PFSK-1 (cell line): Measurements from ENCODE around the gene DHRS2.

Experiments used
- FOXP2 ChIP-seq: optimal IDR thresholded peaks from 2 replicates; pipeline ENCODE3; 2011; ENCODE audit warnings: borderline replicate concordance, control low read depth, inconsistent platforms; ENCODE audit not compliant: insufficient read depth; ENCODE audit errors: extremely low read length, extremely low read depth
- POLR2AphosphoS5 ChIP-seq: IDR thresholded peaks from 2 replicates; pipeline ENCODE4 v1.6.1; 2012; ENCODE audit warnings: low read depth, mild to moderate bottlenecking, control low read depth, low read length, moderate library complexity
- REST ChIP-seq, 2 experiments: IDR thresholded peaks; 2 replicates each; pipeline versions ENCODE4 v1.6.1 to v1.8.0; 2011 to 2012; ENCODE audit warnings: low read depth in 2 of 2, low read length in 2 of 2, control low read depth in 1 of 2, inconsistent platforms in 1 of 2, mild to moderate bottlenecking in 1 of 2, moderate library complexity in 1 of 2; ENCODE audit not compliant: insufficient read depth in 1 of 2
- SIN3A ChIP-seq: IDR thresholded peaks from 2 replicates; pipeline ENCODE4 v1.6.1; 2012; ENCODE audit warnings: mild to moderate bottlenecking, low read length, moderate library complexity, borderline replicate concordance; ENCODE audit not compliant: insufficient read depth
- TAF1 ChIP-seq: IDR thresholded peaks from 2 replicates; pipeline ENCODE4 v1.6.1; 2012; ENCODE audit warnings: low read length, control low read depth, borderline replicate concordance; ENCODE audit not compliant: insufficient read depth

DHRS2 gene

GRCh38 chr14:23612802-23613201 is 23.4 kb upstream of the DHRS2 start:
- TF ChIP-seq TAF1 (no peak), REST (IDR thresholded peaks at IDR 0.05; ENCODE audit: insufficient read depth in 1 of 2, low read depth in 2 of 2, low read length in 2 of 2) (no peak), POLR2AphosphoS5 (no peak), SIN3A (no peak), FOXP2 (no peak)

GRCh38 chr14:23613242-23614070 is 22.7 kb upstream of the DHRS2 start:
- TF ChIP-seq TAF1: no peak
- TF ChIP-seq FOXP2: no peak
- TF ChIP-seq POLR2AphosphoS5: no peak
- no peak for TF ChIP-seq SIN3A
- TF ChIP-seq REST (IDR thresholded peaks at IDR 0.05; ENCODE audit: insufficient read depth in 1 of 2, low read depth in 2 of 2, low read length in 2 of 2): no peak

GRCh38 chr14:23614395-23614828 is 21.8 kb upstream of the DHRS2 start:
- no peak for TF ChIP-seq POLR2AphosphoS5
- no peak for TF ChIP-seq REST (IDR thresholded peaks at IDR 0.05; ENCODE audit: insufficient read depth in 1 of 2, low read depth in 2 of 2, low read length in 2 of 2)
- TF ChIP-seq TAF1: no peak
- TF ChIP-seq SIN3A: no peak
- no peak for TF ChIP-seq FOXP2

- TF ChIP-seq REST (IDR thresholded peaks at IDR 0.05; ENCODE audit: insufficient read depth in 1 of 2, low read depth in 2 of 2, low read length in 2 of 2) (no peak), POLR2AphosphoS5 (no peak), SIN3A (no peak), FOXP2 (no peak), TAF1 (no peak)
Measured at GRCh38 chr14:23615856-23616255, 20.3 kb upstream of the DHRS2 start.
